CD4-positive, alpha-beta T cell treated with Interleukin-6 at 100 ng/mL for 8 hours (primary cell): ENCODE results near the gene PCSK6.
"Not testable (repeated sequence)": the region's sequence is repeated elsewhere in the genome, so short reads cannot be mapped to it uniquely, and the experiment has no call there.

Source experiments
- DNase-seq: peaks from one replicate; pipeline ENCODE4 v3.0.0-alpha.2; 2020; ENCODE audit warnings: mixed read lengths, low spot score

PCSK6 gene

GRCh38 chr15:101376615-101377395 is 112.7 kb downstream of the PCSK6 start:
- DNase-seq, result no peak

- DNase-seq, result not testable (repeated sequence)
Observed at GRCh38 chr15:101375006-101375405, 114.5 kb downstream of the PCSK6 start.

- no peak for DNase-seq
Observed at GRCh38 chr15:101374326-101374725, 115.2 kb downstream of the PCSK6 start.

GRCh38 chr15:101373577-101373976 is 115.9 kb downstream of the PCSK6 start:
- no peak for DNase-seq

GRCh38 chr15:101372960-101373525 is 116.5 kb downstream of the PCSK6 start:
- no peak for DNase-seq

- DNase-seq, result no peak
Observed at GRCh38 chr15:101372149-101372577, 117.3 kb downstream of the PCSK6 start.

- no peak for DNase-seq
Observed at GRCh38 chr15:101371519-101371918, 118.0 kb downstream of the PCSK6 start.

GRCh38 chr15:101371081-101371480 is 118.4 kb downstream of the PCSK6 start:
- no peak for DNase-seq

GRCh38 chr15:101370330-101371024 is 119.0 kb downstream of the PCSK6 start:
- DNase-seq, result no peak

GRCh38 chr15:101369676-101370075 is 119.8 kb downstream of the PCSK6 start:
- DNase-seq, result no peak

- DNase-seq, result no peak
Observed at GRCh38 chr15:101368861-101369642, 120.5 kb downstream of the PCSK6 start.

GRCh38 chr15:101368086-101368780 is 121.3 kb downstream of the PCSK6 start:
- DNase-seq, result no peak

- DNase-seq, result no peak
Observed at GRCh38 chr15:101366853-101367252, 122.7 kb downstream of the PCSK6 start.

- no peak for DNase-seq
Observed at GRCh38 chr15:101362986-101363566, 126.4 kb downstream of the PCSK6 start.

GRCh38 chr15:101362359-101362758 is 127.1 kb downstream of the PCSK6 start:
- DNase-seq, result no peak

GRCh38 chr15:101361418-101361817 is 128.1 kb downstream of the PCSK6 start:
- no peak for DNase-seq

GRCh38 chr15:101359365-101359947 is 130.1 kb downstream of the PCSK6 start:
- no peak for DNase-seq

- no peak for DNase-seq
Observed at GRCh38 chr15:101358895-101359294, 130.6 kb downstream of the PCSK6 start.

GRCh38 chr15:101357885-101358284 is 131.6 kb downstream of the PCSK6 start:
- DNase-seq, result no peak

- no peak for DNase-seq
Observed at GRCh38 chr15:101357333-101357732, 132.2 kb downstream of the PCSK6 start.
